GM19468 (cell line): ENCODE results near the gene ADPRH.
"Not testable (repeated sequence)": the region's sequence is repeated elsewhere in the genome, so short reads cannot be mapped to it uniquely, and the experiment has no call there.

Source experiments
- ATAC-seq: cut with Tn5 transposase; IDR thresholded peaks from one replicate; pipeline ENCODE4 v1.9.1; 2021; ENCODE audit warnings: mild to moderate bottlenecking, moderate library complexity, moderate number of reproducible peaks; ENCODE audit not compliant: unreplicated experiment; ENCODE audit errors: extremely low read depth

The ADPRH gene

GRCh38 chr3:119579366-119580066 lies at the start of gene ADPRH:
Gene ADPRH (plus strand): TSS chr3:119579492. CDS start chr3:119582170, 2,678 bp downstream.
- peak; percentile 31 for ATAC-seq

- no peak for ATAC-seq
Measured at GRCh38 chr3:119529883-119530282, 49.4 kb upstream of the ADPRH start.

GRCh38 chr3:119530456-119530855 lies 48.8 kb upstream of the ADPRH start:
- no peak for ATAC-seq

GRCh38 chr3:119531151-119531550 lies 48.1 kb upstream of the ADPRH start:
- ATAC-seq, result no peak

- no peak for ATAC-seq
Measured at GRCh38 chr3:119534296-119534695, 45.0 kb upstream of the ADPRH start.

- no peak for ATAC-seq
Measured at GRCh38 chr3:119536757-119537156, 42.5 kb upstream of the ADPRH start.

- no peak for ATAC-seq
Measured at GRCh38 chr3:119538772-119539171, 40.5 kb upstream of the ADPRH start.

GRCh38 chr3:119541547-119541946 lies 37.7 kb upstream of the ADPRH start:
- ATAC-seq, result no peak

GRCh38 chr3:119542168-119542767 lies 37.0 kb upstream of the ADPRH start:
- no peak for ATAC-seq

GRCh38 chr3:119543147-119543546 lies 36.1 kb upstream of the ADPRH start:
- no peak for ATAC-seq

- no peak for ATAC-seq
Measured at GRCh38 chr3:119547227-119547626, 32.1 kb upstream of the ADPRH start.

GRCh38 chr3:119548341-119548740 lies 31.0 kb upstream of the ADPRH start:
- ATAC-seq, result no peak

GRCh38 chr3:119550192-119550910 lies 28.9 kb upstream of the ADPRH start:
- ATAC-seq, result no peak

- ATAC-seq, result no peak
Measured at GRCh38 chr3:119551598-119551997, 27.7 kb upstream of the ADPRH start.

GRCh38 chr3:119552928-119553327 lies 26.4 kb upstream of the ADPRH start:
- not testable (repeated sequence) for ATAC-seq

- no peak for ATAC-seq
Measured at GRCh38 chr3:119553823-119554415, 25.4 kb upstream of the ADPRH start.

GRCh38 chr3:119555309-119555735 lies 24.0 kb upstream of the ADPRH start:
- no peak for ATAC-seq

- no peak for ATAC-seq
Measured at GRCh38 chr3:119555929-119556328, 23.4 kb upstream of the ADPRH start.

- no peak for ATAC-seq
Measured at GRCh38 chr3:119557192-119557876, 22.0 kb upstream of the ADPRH start.

- ATAC-seq, result no peak
Measured at GRCh38 chr3:119557877-119558269, 21.4 kb upstream of the ADPRH start.
